Stimulated activated naive CD8-positive, alpha-beta T cell treated with anti-CD3 and anti-CD28 coated beads, Interleukin-15, amount 100 ng/mL, for 72 hours (primary cell): Measurements from ENCODE around the gene SBF2.

Experiments
- ATAC-seq: fragments of 150-1000 bp; cut with Tn5 transposase; 2 replicates; pipeline ENCODE4 v1.10.0; 2021; ENCODE audit warnings: mild to moderate bottlenecking, moderate library complexity
- DNase-seq, 2 donors: peaks; one replicate each; pipeline ENCODE4 v3.0.0; 2021 to 2022
- H3K27ac Mint-ChIP-seq, 2 donors: one replicate each; pipeline ENCODE4 v1.8.0; 2022; ENCODE audit warnings: mild to moderate bottlenecking in 2 of 2, mixed read lengths in 2 of 2, moderate library complexity in 2 of 2
- H3K27me3 Mint-ChIP-seq: one replicate; pipeline ENCODE4 v1.8.0; 2022; ENCODE audit warnings: mixed read lengths
- H3K4me1 Mint-ChIP-seq: one replicate; pipeline ENCODE4 v1.8.0; 2022; ENCODE audit warnings: mild to moderate bottlenecking, mixed read lengths
- H3K4me3 Mint-ChIP-seq, 2 donors: one replicate each; pipeline ENCODE4 v1.8.0; 2022; ENCODE audit warnings: mild to moderate bottlenecking in 2 of 2, mixed read lengths in 2 of 2, moderate library complexity in 1 of 2
- H3K9me3 Mint-ChIP-seq, 2 donors: one replicate each; pipeline ENCODE4 v1.8.0; 2022; ENCODE audit warnings: mixed read lengths in 2 of 2

The SBF2 gene

DNA sequence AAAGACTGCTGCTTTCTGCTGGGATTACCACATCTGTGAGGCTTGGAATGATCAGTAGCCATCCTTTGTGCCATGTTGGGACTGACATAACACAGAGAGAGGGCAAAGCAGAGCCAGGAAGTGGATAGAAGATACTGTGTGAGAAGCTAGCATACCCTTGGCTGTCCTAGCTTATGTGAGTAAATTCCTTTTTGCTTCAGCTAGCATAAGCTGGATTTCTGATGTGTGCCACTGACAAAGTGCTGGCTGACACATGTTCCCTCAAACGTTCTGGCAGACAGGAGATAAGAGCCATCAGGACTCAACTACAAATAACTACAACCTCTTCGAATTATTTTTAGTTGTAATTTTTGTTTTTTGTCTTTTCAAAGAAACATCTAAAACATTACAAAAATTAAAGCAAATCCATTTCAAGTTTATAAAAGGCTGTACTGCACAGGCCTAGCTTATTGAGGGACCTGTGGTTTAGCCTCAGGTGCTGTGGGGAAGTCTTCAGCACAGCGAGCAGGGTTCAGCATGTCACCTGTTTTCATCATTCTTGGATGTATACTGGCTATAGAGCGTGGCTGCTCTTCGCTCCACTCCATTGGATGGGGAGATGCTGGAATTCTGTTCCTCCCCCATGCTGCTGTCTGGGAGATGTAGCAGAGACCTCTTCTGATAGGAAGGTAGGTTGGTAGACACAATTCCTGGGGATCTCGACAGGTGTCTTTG, 509.3 kb downstream of the SBF2 start:
- peak overlapping the region in 1 of 2 donors; percentile 27 for H3K27ac Mint-ChIP-seq
- H3K27me3 Mint-ChIP-seq: no peaks in the 10 kb centered on the region
- H3K9me3 Mint-ChIP-seq: no peaks in the 10 kb centered on the region
- DNase-seq (no peak), ATAC-seq (no peak)
- no peak overlapping the region for H3K4me3 Mint-ChIP-seq
- H3K4me1 Mint-ChIP-seq: peaks cover 8% of the 10 kb centered on the region

DNA sequence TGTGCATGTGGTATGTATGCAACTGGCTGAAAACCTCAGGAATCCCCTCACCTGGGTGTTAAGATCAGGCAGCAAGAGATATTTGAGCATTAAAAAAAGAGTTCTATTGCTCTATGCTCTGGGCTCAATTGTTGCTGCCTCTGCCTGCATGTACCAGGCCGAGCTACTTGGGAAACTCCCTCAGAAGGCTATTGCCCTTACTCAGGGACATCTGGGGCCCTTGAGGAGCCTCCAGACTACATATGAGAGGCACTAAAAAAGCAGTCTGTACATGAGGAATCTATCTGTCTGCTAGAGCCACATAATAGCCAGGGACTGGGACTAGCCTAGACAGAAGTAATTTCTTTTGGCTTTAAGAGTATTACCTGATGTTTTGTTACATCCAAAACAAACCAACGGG, 510.0 kb downstream of the SBF2 start:
- peaks cover 8% of the 10 kb centered on the region for H3K4me1 Mint-ChIP-seq
- H3K9me3 Mint-ChIP-seq: no peaks in the 10 kb centered on the region
- H3K27me3 Mint-ChIP-seq: no peaks in the 10 kb centered on the region
- H3K4me3 Mint-ChIP-seq: no peak overlapping the region
- H3K27ac Mint-ChIP-seq: no peak overlapping the region
- DNase-seq (no peak), ATAC-seq (no peak)

DNA sequence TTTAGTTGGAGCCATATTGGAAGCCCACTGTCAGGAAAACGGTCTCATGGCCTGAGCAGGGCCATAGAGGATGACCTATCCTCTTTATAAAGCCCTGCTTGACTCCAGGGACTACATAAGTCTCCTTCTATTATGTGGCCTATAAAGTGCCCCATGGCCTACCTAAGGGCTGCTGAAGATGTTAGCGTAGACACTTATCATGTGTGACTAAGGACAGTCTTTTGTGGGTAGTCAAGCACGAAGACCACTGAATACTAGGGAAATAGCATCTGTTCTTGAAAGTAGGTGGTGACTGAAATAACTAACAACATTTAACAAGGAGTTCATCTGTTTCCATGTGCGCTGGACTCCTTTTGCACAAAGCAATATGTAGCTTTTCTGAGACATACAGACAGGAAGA, 513.1 kb downstream of the SBF2 start:
- Mint-ChIP-seq H3K27me3 (no peaks in the 10 kb centered on the region), H3K4me3 (no peak overlapping the region), H3K9me3 (no peaks in the 10 kb centered on the region), H3K4me1 (no peaks in the 10 kb centered on the region), H3K27ac (no peak overlapping the region)
- ATAC-seq: no peak
- DNase-seq: no peak

DNA sequence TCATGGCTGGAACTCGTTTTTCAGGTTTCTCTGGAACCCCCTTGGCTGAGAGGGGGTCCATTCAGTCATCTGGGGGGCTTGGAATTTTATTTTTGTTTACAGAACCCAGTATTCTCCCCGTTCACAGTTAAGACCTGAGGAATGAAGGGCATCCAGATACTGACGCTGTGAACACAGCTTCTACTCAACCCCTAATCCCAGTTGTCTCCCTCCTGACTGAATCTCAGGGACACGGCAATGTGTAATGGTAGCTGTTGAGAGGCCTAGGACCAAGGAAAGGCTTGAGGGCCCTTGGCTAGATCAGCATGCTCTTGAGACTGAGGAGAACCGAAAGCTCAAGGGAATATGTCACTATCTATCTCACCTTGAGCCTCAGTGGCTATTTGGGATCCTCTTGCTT, 516.5 kb downstream of the SBF2 start:
- Mint-ChIP-seq H3K27ac (peak overlapping the region in 1 of 2 donors; percentile 57), H3K4me3 (no peak overlapping the region), H3K9me3 (no peaks in the 10 kb centered on the region), H3K27me3 (no peaks in the 10 kb centered on the region), H3K4me1 (peaks cover 7% of the 10 kb centered on the region)
- ATAC-seq (no peak), DNase-seq (no peak)

DNA sequence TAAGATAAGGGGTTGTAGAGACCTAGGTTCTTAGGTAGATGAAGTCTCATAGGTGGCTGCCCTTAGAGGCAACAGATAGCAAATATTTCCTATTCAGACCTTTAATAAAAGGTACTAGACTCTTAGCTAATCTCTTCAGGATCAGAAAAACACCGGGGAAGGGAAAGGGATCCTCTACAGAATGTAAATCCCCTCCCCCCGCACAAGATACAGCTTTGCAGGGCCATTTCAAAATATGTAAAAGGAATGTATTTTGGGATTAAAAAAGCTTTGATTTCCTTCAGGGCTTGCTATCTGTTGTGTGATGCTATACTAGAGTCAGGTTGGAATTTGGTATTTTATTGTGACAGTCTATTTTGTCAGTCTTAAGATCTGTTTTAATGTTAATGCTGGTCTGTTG, 517.0 kb downstream of the SBF2 start:
- Mint-ChIP-seq H3K9me3 (no peaks in the 10 kb centered on the region), H3K4me3 (no peak overlapping the region), H3K27me3 (no peaks in the 10 kb centered on the region), H3K4me1 (peaks cover 7% of the 10 kb centered on the region), H3K27ac (peak overlapping the region; percentile 26 to 48)
- ATAC-seq (no peak), DNase-seq (no peak)

DNA sequence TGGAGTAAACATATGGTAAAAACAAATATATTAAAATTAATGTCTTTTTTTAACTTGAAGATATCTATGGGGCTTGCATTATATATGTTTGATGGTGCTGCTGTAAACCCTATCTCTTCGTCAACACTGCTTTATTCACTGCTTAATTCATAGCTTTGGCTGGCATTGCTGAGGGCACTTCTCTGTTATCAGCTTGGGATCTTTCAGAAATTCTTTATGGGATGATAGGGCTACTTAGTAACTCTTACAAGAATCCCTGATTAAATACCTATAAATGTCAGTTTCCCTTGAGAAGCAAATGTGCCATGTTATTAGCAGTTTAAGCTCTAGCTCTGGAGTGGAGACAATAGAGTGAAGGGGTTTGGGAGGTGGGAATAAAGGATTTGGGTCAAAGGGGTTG, 517.8 kb downstream of the SBF2 start:
- no peaks in the 10 kb centered on the region for H3K9me3 Mint-ChIP-seq
- H3K27me3 Mint-ChIP-seq: no peaks in the 10 kb centered on the region
- no peak overlapping the region for H3K4me3 Mint-ChIP-seq
- ATAC-seq: no peak
- no peak for DNase-seq
- peaks cover 7% of the 10 kb centered on the region for H3K4me1 Mint-ChIP-seq
- H3K27ac Mint-ChIP-seq: no peak overlapping the region

DNA sequence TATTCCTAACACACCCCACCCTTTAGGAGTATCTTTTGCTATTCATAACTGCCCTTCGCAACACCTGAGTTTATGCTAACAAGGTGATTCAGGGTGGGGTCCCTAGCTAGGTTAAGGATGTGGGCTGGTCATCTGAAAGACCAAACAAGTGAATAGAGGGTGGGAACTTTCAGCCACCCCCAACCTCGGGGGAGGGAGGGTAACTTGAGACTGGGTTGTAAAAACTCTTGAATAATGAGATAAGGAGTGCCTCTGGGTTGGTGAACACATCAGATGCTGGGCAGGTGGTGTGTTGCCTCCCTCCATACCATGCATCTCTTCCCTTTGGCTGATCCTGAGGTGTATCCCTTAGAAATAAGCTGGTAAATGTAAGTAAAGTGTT, 518.6 kb downstream of the SBF2 start:
- Mint-ChIP-seq H3K27me3 (no peaks in the 10 kb centered on the region), H3K27ac (no peak overlapping the region), H3K9me3 (no peaks in the 10 kb centered on the region), H3K4me3 (no peak overlapping the region), H3K4me1 (peaks cover 7% of the 10 kb centered on the region)
- ATAC-seq (no peak), DNase-seq (no peak)

DNA sequence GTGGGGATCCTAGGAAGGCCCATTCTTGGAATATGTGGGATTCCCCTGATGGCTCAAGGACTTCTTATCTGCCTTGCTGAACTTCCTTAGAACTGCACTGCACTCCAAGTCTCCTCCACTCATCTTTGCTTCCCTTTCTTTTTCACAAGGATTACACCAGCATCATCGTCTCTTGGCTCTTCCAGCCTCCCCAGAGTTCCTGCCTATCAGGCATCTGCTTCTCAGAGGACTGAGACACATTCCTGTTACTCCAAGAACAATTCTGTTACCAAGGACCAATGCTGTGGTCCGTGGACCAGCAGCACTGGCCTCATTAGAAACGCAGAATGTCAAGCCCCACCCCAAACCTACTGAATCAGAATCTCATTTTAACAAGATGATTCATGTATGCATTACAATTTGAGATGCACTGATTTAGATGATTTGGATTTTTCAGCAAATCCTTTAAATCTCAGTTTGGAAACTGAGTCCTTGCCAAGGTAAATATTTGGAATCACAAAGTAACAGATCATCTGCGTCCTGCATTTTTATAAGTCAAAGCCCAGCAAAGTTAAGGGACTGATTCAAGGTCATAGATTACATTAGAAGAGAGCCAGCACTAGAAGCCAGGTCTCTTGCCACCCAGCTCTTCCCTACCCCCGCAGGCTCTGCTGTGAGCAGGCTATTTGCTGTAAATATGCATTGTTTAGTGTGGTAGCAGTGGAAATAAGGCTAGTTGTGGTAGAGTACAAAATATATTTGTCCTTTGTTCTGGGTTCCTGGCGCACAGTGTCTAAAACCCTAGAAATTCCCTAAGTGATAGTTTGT, 519.2 kb downstream of the SBF2 start:
- H3K27ac Mint-ChIP-seq: no peak overlapping the region
- H3K27me3 Mint-ChIP-seq: no peaks in the 10 kb centered on the region
- peaks cover 7% of the 10 kb centered on the region for H3K4me1 Mint-ChIP-seq
- H3K4me3 Mint-ChIP-seq: no peak overlapping the region
- no peaks in the 10 kb centered on the region for H3K9me3 Mint-ChIP-seq
- no peak for ATAC-seq
- no peak for DNase-seq

DNA sequence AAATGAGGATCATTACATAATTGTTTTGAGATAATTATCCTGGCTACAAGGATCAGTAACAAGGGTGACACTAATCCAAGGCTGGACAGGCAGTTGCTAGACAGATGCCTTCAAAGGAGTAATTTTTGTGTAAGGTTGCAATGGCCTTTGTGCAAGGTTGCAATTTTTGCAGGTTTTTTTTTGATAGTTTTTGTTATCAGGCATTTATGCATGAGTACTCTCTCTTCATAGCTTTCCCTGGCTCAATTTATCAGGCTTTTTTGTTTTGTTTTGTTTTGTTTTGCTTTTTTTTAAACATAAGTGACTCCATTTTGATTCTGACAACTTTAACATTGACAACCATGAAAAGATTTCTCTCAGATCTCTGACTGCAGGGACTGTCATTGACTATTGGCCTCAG, 519.9 kb downstream of the SBF2 start:
- no peaks in the 10 kb centered on the region for H3K9me3 Mint-ChIP-seq
- peaks cover 7% of the 10 kb centered on the region for H3K4me1 Mint-ChIP-seq
- no peak overlapping the region for H3K4me3 Mint-ChIP-seq
- ATAC-seq (no peak), DNase-seq (no peak)
- H3K27me3 Mint-ChIP-seq: no peaks in the 10 kb centered on the region
- H3K27ac Mint-ChIP-seq: no peak overlapping the region

DNA sequence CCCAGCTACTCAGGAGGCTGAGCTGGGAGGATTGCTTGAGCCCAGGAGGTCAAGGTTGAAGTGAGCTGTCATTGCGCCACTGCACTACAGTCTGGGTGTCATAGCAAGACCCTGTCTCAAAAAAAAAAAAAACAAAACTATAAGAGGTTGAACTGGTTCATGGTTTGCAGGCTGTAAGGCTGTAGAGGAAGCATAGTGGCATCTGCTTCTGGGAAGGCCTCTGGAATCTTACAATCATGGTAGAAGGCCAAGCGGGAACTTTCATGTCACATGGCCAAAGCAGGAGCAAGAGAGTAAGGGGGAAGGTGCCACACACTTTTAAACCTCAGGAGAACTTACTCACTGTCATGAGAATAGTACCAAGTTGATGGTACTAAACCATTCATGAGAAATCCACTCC, 520.5 kb downstream of the SBF2 start:
- Mint-ChIP-seq H3K4me1 (peaks cover 7% of the 10 kb centered on the region), H3K4me3 (no peak overlapping the region), H3K27me3 (no peaks in the 10 kb centered on the region), H3K27ac (no peak overlapping the region), H3K9me3 (no peaks in the 10 kb centered on the region)
- ATAC-seq (no peak), DNase-seq (no peak)

DNA sequence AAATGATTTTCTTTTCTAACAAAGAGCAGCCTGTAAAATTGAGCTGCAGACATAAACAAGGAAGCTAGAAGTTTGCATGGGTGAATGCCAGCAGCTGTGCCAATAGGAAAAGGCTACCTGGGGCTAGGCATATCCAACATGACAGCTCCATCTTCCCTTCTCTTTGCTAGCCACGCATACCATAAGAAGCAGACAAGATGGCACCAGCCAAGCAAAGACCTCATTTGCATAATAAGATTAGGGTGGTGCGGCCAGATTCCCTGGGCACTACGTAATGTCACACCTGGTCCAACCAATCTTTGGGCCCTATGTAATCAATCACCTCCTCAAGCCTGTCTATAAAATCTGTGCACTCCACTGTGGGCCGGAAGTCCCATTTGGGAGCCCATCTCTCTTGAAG, 521.8 kb downstream of the SBF2 start:
- DNase-seq: no peak
- ATAC-seq: no peak
- Mint-ChIP-seq H3K4me3 (no peak overlapping the region), H3K27me3 (no peaks in the 10 kb centered on the region), H3K9me3 (no peaks in the 10 kb centered on the region), H3K4me1 (peaks cover 7% of the 10 kb centered on the region), H3K27ac (no peak overlapping the region)

DNA sequence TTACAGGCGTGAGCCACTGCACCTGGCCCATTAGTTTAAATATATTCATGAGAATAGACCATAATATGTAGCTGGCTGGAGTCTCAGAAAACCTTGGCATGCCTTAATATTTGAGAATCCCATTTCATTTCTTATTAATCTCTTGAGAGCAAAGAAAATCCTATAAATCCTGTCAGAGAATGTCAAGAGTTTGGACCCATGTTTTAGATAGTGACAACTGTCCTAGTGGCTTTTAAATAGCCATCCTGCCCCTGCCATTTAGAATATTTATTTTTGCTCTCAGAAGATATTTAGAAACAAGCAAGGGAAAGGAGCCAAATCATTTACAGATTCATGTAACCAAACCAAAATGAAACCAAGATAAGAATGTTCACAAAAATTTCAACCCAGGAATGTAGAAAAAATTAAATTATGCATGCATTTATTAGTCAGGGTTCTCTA, 522.9 kb downstream of the SBF2 start:
- Mint-ChIP-seq H3K4me3 (no peak overlapping the region), H3K9me3 (no peaks in the 10 kb centered on the region), H3K27ac (peak overlapping the region in 1 of 2 donors; percentile 42), H3K4me1 (peaks cover 12% of the 10 kb centered on the region), H3K27me3 (no peaks in the 10 kb centered on the region)
- no peak for ATAC-seq
- no peak for DNase-seq

DNA sequence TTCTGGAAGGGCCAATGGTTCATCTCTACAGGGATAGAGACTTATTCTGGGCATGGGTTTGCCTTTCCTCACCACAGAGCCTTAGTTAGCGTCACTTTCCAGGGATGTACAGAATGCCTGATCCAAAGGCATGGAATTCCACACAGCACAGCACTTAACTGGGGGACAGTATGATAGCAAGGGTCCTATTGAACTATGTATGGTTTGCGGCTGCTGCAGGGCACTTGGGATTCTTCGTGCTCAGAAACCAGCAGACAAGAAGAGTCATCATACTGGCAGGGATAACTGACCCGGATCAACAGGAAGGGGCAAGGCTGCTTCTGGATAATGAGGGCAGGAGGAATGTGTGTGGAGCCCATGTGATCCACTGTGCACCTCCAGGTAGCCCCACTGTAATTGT, 524.4 kb downstream of the SBF2 start:
- Mint-ChIP-seq H3K4me3 (no peak overlapping the region), H3K4me1 (peaks cover 16% of the 10 kb centered on the region), H3K9me3 (no peaks in the 10 kb centered on the region), H3K27ac (no peak overlapping the region), H3K27me3 (no peaks in the 10 kb centered on the region)
- no peak for DNase-seq
- no peak for ATAC-seq

DNA sequence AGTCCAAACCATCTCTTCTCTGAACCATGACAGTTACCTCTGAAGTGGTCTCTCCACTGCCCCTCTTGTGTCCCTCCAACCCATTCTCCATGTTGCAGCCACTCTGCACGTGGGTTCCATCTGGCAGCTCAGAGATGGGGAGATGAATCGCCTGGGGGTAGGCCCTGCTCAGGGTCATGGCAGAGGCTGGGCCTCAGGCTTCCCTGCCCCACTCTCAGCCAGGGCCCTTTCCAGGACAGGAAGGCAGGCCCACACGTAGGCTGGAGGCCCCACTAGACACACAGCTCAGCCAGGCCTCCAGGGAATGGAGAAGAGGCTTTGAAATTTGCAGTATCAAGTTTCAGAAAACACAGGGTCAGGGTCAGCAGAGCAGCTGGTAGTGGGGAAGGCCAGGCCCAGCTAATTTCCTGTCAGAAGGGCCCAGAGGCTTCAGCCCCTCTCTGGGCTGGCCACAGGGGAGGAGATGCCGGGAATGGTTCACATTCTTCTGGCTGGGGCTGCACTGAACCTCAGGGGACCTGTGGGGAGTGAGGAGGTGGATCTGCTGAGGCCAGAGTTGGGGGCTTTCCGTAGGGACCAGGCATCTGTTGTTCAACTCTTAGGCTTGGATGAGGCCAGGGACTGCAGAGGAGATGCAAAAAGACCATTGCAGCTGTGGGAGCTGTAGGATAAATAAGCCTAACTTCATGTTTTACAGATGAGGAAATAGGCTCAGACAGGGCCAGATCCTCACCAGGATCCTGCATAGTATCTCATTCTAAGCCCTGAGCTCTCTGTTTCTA, 528.5 kb downstream of the SBF2 start:
- no peak overlapping the region for H3K27ac Mint-ChIP-seq
- H3K27me3 Mint-ChIP-seq: no peaks in the 10 kb centered on the region
- ATAC-seq: peak; percentile 13
- no peak for DNase-seq
- no peaks in the 10 kb centered on the region for H3K9me3 Mint-ChIP-seq
- H3K4me1 Mint-ChIP-seq: peaks cover 33% of the 10 kb centered on the region
- no peak overlapping the region for H3K4me3 Mint-ChIP-seq

DNA sequence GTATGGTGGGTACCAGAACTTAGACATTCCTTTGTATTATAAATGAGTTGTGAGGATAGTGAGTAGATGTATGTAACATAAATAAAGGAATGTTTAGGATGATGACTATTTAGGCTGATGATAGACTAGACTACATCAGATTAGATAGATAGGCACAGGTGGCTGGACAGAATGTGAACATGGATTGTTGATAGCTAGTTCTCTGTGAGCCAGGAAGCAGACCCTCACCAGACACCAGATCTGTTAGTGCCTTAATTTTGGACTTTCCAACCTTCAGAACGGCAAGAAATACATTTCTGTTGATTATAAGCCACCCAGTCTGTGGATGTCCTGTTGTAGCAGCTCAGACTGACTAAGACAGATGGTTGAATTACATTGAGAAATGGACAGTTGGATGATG, 530.7 kb downstream of the SBF2 start:
- H3K27me3 Mint-ChIP-seq: no peaks in the 10 kb centered on the region
- H3K4me1 Mint-ChIP-seq: peaks cover 51% of the 10 kb centered on the region
- H3K9me3 Mint-ChIP-seq: no peaks in the 10 kb centered on the region
- H3K27ac Mint-ChIP-seq: peak overlapping the region in 1 of 2 donors; percentile 59
- H3K4me3 Mint-ChIP-seq: no peak overlapping the region
- no peak for ATAC-seq
- no peak for DNase-seq

DNA sequence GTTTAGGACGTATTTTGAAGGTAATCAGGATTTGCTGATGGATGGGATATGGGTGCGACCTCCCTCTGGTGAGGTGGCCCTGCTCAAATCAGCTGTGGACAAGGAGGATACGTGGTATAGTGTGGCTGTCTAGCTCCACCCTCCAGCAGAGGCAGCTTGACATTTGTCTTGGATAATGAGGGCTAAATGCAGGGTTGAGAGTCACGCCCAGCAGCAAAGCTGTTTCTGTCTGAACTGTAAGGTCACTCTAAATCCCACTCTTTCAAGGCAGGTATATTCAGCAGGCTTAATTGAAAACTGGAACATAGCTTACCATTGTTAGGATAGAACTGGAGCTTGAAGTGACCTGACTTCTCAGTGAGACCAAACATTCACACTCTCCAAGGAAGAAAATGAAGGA, 531.5 kb downstream of the SBF2 start:
- Mint-ChIP-seq H3K9me3 (no peaks in the 10 kb centered on the region), H3K4me3 (no peak overlapping the region), H3K4me1 (peaks cover 57% of the 10 kb centered on the region), H3K27ac (no peak overlapping the region), H3K27me3 (no peaks in the 10 kb centered on the region)
- no peak for ATAC-seq
- DNase-seq: no peak
